Measurements from ENCODE around the gene RFX8.
"Not testable (repeated sequence)": the region's sequence is repeated elsewhere in the genome, so short reads cannot be mapped to it uniquely, and the experiment has no call there.

Gene RFX8

GRCh38 chr2:101485856-101486255 lies 10.9 kb upstream of the RFX8 start:
- no peak for DNase-seq

- no peak for DNase-seq
Observed at GRCh38 chr2:101480764-101481163, 5.9 kb upstream of the RFX8 start.

DNA sequence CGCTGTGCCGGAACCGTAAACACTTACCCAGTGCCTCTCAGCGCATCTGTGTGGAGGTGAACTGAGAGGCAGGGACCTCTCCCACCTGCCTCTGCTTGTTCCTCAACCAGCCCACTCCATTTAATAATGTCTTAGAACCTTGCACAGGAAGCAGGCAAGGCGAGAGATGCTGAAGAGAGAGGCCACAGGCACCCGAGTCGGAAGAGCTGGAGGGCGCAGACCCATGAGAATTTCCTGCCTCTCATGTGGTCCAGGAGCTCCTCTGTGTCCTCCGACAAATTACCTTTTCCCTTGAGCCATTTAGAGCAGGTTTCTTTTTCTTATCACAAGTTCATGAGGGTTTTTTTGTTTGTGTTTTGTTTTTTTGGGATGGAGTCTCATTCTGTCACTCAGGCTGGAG lies 4.9 kb upstream of the RFX8 start:
- DNase-seq: no peak

DNA sequence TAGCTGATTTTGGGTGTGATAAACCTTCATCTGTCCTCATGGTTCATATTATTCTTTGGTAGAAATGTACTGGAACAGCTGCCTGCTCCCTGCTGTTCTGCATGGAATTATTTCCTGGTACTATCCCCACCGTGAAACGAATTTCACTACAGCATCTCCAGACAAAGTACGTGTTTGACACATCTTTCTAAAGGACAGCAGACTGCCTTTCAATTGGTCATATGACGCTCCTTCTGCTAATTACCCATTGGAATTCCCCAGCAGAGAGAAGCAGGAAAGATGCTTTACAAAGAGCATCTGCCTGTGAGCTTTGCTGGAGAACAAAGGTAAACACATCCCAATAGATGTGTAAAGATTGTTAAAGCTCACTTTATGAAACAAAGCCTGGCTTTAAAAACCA lies 4.4 kb upstream of the RFX8 start:
- no peak for DNase-seq

- DNase-seq: no peak
Observed at GRCh38 chr2:101478181-101479001, 3.5 kb upstream of the RFX8 start.

- no peak for DNase-seq
Observed at GRCh38 chr2:101477556-101477955, 2.6 kb upstream of the RFX8 start.

DNA sequence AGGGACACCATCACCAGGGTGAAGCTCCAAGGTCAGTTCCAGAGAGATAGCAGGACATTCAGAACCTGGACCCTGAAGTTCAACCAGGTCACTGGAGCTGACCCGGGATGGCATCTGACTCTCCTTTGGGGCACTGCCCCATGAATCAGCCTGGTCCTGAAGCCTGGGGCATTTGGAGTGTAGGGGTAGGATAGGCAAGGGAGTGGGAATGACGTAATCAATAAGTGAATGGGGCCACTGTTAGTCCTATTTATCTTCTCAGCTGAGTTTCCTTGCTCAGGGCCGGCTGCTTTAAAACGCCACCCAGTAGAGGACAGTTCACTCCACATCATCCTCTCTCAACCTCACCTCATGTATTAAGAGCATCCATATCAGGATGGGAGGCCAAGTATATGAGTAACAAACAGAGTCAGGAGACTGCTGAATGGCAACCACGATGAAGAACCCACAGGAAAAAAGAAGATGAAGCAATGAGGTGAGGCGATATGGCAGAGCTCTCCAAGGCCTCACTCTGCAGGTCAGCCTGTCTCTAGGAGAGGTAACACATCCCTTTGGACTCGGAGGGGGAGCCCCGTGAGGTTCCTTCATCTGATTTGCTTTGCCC lies 1.8 kb upstream of the RFX8 start:
- no peak for DNase-seq

DNA sequence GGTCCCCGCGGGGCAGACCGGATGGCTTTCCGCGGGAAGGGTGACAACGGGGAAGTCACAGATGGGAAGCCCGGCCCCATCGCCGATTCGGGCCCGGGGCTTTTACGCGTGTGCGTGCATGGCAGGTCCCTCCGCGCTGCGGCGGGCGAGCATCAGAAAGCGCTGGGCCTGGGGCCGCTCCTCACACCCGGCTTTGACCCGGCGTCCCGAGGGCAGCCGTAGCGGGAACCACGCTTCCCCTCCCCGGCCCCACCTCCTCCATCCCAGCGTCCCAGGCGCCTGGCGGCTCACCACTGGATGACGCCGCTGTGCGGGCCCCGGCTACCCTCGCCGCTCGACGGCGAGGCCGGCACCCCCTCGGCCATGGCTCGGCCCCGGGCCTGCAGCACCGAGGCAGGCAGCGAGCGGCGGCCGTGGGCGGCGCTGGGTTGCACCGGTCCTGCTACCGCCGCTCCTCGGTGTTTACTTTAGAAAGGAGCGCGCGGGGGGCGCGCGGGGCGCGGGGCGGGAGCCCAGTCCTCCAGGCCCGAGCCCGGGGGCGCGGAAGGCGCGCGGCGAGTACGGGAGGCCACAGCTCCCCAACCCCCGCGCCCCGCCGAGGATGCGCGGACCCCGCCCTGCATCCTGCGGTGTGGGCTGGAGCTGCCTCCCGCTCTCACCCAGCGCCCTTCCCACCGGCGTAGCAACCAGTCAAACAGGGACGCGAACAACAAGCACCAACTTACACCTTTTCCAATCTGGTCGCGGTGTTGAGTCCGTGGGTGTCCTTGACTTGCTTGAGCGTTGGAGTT lies 806 bp downstream of the RFX8 start:
- peak; percentile 49 for DNase-seq

GRCh38 chr2:101473591-101473910 lies 1.4 kb downstream of the RFX8 start:
- no peak for DNase-seq

DNA sequence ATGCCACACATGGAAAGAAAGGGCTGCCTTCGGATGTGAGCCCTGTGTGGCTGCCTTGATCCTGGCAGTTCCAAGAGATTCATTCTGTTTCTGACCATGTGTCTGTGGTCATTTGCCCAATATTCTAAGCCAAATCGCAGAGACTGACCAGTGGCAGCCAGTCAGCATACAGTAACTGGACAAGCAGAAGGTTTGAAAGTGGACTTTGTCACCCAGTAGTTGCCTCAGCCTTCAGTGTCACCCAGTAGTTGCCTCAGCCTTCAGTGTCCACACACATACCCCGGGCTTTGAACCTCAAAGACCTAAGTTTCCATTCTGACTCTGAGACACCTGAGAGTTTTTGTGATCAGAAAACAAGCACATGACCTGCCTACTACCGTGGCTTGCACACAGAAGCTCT lies 5.0 kb downstream of the RFX8 start:
- DNase-seq: no peak

GRCh38 chr2:101467306-101467705 lies 7.6 kb downstream of the RFX8 start:
- DNase-seq: no peak

DNA sequence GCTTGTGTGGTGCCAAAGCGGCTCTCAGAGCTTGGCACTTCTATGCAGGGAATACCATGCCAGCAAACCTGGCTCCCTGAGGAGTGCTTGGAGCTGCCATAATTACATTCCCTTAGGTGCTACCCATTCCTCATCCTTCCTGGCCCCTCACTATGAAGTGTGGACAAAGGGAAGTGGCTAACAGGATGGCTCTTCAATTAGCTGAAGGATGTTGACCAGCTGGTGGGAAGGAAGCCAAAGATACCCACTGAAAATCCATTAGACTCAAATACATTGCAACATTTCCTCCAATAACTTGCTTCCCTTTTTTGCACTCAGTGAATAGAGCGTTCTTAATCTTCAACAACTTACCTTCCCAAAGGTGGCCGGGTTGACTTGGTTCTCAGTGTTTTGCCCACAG lies 8.5 kb downstream of the RFX8 start:
- DNase-seq: no peak

- DNase-seq: no peak
Observed at GRCh38 chr2:101464841-101465240, 10.1 kb downstream of the RFX8 start.

DNA sequence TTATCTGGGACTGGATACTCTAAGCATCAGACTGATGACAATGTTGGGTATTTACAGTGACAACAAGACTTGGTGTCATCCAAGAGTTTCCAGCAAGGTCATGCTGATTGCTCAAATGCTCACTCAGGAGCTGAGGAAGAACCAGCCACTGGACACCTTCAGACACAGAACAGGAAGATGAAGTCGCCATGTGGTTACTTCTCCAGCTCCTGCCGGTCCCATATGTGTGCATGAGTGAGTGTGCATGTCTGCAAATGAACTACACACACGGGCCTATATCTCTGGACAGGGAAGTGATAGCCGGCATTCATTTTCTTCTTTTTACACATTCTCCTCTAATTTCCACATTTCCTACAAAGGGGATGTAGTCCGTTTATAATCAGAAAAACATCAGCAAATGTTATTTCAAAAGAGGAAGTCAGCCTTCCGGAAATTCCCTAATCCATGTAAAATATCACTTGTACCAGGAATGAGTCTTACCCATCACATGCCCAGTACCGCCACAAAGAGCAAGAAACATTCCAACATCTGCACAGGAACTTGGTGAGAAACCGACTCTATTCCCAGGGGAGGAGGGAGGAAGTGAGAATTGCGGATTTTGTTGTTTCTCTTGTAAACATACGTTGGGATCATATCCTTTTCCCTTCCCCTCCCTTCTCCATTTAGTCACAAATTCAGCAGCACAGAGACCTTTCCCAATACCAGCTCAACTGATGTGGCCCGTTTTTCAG lies 10.8 kb downstream of the RFX8 start:
- no peak for DNase-seq

GRCh38 chr2:101463421-101463820 lies 11.5 kb downstream of the RFX8 start:
- DNase-seq: no peak

DNA sequence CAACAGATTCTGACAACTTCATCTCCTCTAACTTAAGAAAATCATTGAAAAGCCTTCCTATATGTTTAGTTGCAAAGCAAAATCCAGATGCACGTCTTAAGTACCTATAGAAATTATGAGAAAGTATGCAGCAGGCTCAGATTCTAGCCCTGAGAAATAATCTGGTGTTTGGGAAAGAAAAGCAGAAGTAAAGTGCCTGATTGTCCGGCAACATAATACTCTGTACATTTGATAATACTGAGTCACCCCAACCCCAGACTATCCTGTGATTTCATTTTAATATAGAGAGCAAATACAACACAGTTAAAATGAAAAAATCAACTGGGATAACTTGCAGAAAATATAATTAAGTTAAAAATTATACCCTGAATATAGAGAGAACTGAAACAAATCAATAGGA lies 13.5 kb downstream of the RFX8 start:
- no peak for DNase-seq

GRCh38 chr2:101454408-101454807 lies 20.5 kb downstream of the RFX8 start:
- DNase-seq: not testable (repeated sequence)

GRCh38 chr2:101450965-101451364 lies 23.9 kb downstream of the RFX8 start:
- DNase-seq: no peak

DNA sequence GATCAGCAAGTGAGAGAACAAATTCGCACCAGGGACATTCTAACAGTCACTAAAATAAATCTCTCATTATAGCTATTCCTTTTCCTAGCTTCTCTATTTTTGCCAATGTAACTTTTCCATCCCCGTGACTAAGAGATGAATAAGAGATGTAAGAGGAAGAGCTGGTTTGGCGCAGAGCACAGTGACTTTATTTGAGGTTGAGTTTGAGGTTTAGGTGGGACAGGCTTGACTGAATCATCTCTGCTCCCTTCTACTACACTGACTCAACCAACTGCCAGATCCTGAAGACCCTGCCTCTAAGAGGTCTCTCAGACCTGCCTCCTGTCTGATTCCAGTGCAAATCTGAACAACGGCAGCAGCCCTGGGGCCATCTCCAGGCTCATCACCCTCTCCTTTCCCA lies 28.0 kb downstream of the RFX8 start:
- no peak for DNase-seq

DNA sequence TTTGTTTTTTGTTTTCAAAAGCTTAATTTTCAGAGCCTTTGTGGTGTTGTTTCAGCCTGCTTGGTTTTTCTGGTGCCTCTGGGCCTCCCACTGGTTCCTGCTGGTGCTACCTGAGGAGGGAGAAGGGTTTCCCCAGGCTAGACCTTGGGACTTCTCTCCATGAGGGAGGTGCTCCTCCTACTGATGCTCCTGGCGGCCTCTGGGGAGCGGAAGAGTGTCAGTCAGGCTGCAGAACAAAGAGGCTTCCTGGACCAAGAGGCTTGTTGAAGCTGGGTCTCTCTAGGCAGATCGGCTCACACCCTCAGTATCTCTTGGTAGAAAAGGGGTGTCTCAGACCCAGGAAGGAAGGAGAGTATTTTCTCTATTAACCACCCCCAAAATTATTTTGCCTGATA lies 32.2 kb downstream of the RFX8 start:
- no peak for DNase-seq

DNA sequence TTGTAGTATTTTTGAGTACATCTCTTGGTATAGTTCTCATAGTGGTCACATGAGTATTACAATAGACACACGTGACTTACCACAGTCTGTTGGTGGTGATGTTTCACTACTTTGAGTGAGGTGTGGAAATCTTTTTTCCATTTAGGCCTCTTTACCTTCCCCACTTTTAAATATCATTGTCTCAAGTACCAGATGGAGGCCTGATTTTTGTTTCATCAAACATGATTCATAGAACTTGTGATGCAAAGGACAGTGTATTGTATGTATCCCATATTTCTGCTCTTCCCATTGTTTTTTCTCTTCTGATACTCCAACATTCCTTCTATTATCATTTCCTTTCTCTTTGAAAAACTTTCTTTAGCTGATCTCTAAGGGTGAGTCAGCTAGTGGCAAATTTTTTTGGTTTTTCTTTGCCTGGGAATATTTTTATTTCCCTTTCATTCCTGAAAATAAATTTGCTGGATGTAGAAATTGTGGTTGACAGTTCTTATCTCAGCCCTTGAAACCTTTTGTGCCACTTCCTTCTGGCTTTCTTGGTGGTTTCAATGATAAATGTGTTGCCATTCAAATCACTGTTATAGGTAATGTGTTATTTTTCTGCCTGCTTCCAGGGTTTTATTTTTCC lies 32.8 kb downstream of the RFX8 start:
- no peak for DNase-seq

- no peak for DNase-seq
Observed at GRCh38 chr2:101440127-101440738, 34.7 kb downstream of the RFX8 start.

DNA sequence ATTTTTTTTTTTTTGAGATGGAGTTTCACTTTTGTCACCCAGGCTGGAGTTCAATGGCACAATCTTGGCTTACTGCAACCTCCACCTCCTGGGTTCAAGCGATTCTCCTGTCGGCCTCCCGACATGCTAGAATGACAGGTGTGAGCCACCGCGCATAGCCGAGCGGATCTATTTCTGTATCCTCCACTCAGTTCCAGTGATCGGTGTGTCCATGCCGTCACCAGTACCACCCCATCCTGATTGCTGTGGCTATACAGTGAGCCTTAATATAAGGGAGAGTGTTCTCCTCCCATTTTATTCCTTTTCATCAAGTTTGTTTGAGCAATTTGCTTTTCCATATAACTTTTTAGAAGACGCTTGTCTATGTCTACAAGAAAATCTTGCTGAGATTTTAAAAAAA lies 35.2 kb downstream of the RFX8 start:
- no peak for DNase-seq
